Activated CD8-positive, alpha-beta T cell treated with anti-CD3 and anti-CD28 coated beads, Interleukin-2, amount 10 ng/mL, durations not matched to agents 7 days and 5 days (primary cell): ENCODE measurements around the gene PDE4D. TPM values are rescaled to one million over a fixed set of nuclear protein-coding genes. Genes with fewer than 3 reads are reported as not detected.

Experiments used
- ATAC-seq: fragments of 150-1000 bp; cut with Tn5 transposase; one replicate; pipeline ENCODE4 v1.10.0; 2021; ENCODE audit warnings: moderate library complexity
- CTCF ChIA-PET: fragments of 350-600 bp; sonication (Branson Sonifier 250); formaldehyde crosslinking; loops from one replicate; lab custom pipeline; 2021; ENCODE audit warnings: antibody characterized with exemption; lab: Charles Lee
- POLR2A ChIA-PET: fragments of 350-600 bp; sonication (Branson Sonifier 250); formaldehyde crosslinking; loops from one replicate; lab custom pipeline; 2021; ENCODE audit warnings: antibody characterized with exemption; lab: Charles Lee
- DNase-seq: peaks from one replicate; pipeline ENCODE4 v3.0.0-alpha.2; 2020
- H3K27ac Mint-ChIP-seq: one replicate; pipeline ENCODE4 v1.8.0; 2021; ENCODE audit warnings: mild to moderate bottlenecking, mixed read lengths
- H3K27me3 Mint-ChIP-seq: one replicate; pipeline ENCODE4 v1.8.0; 2021; ENCODE audit warnings: low read depth, mixed read lengths
- H3K36me3 Mint-ChIP-seq: one replicate; pipeline ENCODE4 v1.8.0; 2021; ENCODE audit warnings: low read depth, mixed read lengths
- H3K4me1 Mint-ChIP-seq: one replicate; pipeline ENCODE4 v1.8.0; 2021; ENCODE audit warnings: low read depth, mixed read lengths
- H3K4me3 Mint-ChIP-seq: one replicate; pipeline ENCODE4 v1.8.0; 2021; ENCODE audit warnings: mild to moderate bottlenecking, mixed read lengths
- H3K9me3 Mint-ChIP-seq: one replicate; pipeline ENCODE4 v1.8.0; 2022; ENCODE audit warnings: mixed read lengths; ENCODE audit not compliant: insufficient read depth
- total RNA-seq, 2 experiments: library from RNA; stranded (reverse); gene quantifications; one replicate each; pipeline ENCODE4 v1.2.3, GENCODE V29; 2021

PDE4D gene
- total RNA-seq, 2 experiments from 2014 or later, result 65.4 to 70.7 TPM

DNA sequence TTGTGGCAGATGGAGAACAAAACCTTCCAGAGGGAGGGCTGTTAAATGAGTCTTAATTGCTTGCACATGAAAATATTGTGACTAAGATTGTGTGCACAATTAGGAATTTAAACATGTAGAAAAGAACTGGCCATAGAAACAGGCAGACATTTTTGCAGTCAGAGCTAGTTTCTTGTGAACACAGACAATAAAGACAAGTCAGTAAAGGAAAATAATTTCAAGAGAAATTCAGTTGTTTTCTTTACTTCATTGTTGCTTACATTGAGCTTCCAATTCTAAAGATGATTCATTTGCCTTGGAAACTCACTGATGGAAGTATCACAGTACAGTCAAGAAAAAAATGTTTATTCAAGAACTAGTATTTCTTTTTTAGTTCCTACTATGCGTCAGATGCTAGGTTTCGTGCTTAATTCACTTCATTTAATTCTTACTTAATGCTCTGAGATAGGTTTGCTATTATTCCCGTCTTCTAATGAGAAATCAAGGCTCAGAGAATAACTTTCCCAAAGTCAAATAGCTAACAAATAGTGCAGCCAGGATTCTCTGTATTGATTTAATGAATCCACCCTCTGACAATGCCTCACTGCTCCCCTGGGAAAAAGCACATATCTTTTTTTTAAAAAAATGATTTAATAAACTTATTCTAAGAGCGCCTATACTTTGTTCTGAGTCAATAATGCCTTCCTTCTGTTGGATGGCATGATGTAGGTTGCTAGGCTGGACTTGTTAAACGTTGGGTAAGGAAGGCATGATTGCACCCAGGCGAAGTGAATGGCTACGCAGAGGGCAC is 729.3 kb downstream of the PDE4D start:
- no peak for ATAC-seq
- ChIA-PET CTCF (interaction anchor here (0.9 to 1.8 kb wide), 8 partner anchors 8 to 278 kb away, joined by 3 to 14 read pairs (median 4); no protein-coding TSS in a partner anchor), POLR2A (interaction anchor here (1.3 kb wide), 1 partner anchor 40 kb away, joined by 3 read pairs; no protein-coding TSS in a partner anchor)
- peaks cover 27% of the 10 kb centered on the region for H3K4me1 Mint-ChIP-seq
- peaks cover 3% of the 10 kb centered on the region for H3K27me3 Mint-ChIP-seq
- no peak overlapping the region for H3K4me3 Mint-ChIP-seq
- no peaks in the 10 kb centered on the region for H3K9me3 Mint-ChIP-seq
- DNase-seq, result no peak
- no peaks in the 10 kb centered on the region for H3K36me3 Mint-ChIP-seq
- H3K27ac Mint-ChIP-seq, result no peak overlapping the region

DNA sequence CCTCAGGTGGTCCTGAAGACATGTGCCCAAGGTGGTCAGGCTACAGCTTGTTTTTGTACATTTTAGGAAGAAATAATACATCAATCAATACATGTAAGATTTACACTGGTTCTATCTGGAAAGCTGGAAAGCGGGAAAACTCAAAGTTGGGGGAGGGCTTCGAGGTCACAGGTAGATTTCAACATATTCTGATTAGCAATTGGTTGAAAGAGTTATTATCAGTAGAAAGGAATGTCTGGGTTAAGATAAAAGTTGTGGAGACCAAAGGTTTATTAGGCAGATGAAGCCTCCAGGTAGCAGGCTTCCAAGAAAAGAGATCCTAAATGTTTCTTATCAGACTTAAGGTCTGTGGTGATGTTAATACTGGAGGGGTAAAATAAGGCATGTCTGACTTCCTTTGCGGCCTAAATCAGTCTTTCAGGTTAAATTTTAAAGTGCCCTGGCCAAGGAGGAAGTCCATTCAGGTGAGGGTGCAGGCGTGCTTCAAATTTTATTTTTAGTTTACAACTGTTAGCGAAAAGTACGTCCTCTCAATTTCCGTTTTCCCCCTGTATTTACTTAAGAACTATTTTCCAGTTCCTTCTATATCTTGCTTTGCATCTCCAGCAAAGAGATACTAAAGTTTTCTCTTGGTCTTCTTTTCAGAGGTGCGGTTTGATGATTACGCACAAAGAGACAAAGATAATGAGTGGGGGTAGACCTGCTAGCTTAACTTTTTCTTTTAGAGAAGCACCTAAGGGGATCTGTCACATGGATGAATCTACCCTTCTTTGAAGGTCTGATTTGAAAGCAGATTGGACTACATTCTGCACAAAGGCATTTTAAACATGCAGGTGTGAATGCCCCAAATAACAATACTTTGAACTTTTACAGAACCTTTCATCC is 732.1 kb downstream of the PDE4D start:
- ATAC-seq (peak; percentile 74), DNase-seq (no peak)
- Mint-ChIP-seq H3K4me1 (peaks cover 24% of the 10 kb centered on the region), H3K36me3 (no peaks in the 10 kb centered on the region), H3K27me3 (peaks cover 3% of the 10 kb centered on the region), H3K9me3 (no peaks in the 10 kb centered on the region), H3K4me3 (no peak overlapping the region), H3K27ac (peak overlapping the region; percentile 66)
- ChIA-PET CTCF (interaction anchor here (1.2 to 5.1 kb wide), 3 partner anchors 12 to 126 kb away, joined by 3 to 29 read pairs (median 6); no protein-coding TSS in a partner anchor), POLR2A (no interaction called here)

DNA sequence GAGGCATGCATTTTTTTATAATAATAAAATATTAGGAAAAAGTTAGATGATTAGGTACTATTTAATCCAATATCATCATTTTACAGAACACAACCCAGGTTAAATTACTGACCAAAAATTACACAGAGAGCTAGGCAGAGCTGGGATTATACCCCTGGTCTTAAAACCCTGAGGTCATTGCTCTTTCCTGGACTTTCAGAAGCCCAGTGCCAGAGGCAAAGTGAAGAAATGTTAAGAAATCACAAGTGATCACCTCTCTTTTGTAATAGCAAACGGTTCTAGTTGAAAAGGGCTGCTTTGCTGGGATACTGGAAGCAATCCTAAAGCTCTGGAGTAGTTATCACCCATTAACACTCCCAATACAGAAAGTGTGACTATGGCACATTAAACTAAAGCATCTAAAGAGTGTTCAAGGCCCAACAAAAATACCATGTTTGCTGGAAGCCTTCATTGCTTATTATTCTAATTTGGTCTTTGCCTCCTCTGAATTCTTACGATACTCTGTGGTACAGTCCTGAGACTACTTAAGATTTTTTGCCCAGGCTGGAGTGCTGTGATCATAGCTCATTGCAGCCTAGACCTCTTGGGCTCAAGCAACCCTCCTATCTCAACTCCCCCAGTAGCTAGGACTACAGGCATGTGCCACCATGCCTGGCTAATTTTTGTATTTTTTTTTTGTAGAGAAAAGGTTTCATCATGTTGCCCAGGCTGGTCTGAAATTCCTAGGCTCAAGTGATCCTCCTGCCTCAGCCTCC is 734.7 kb downstream of the PDE4D start:
- Mint-ChIP-seq H3K27ac (no peak overlapping the region), H3K4me1 (peaks cover 23% of the 10 kb centered on the region), H3K27me3 (no peaks in the 10 kb centered on the region), H3K9me3 (no peaks in the 10 kb centered on the region), H3K4me3 (no peak overlapping the region), H3K36me3 (no peaks in the 10 kb centered on the region)
- ChIA-PET CTCF (interaction anchor here (1.0 to 5.1 kb wide), 4 partner anchors 9 to 124 kb away, joined by 3 to 29 read pairs (median 6); no protein-coding TSS in a partner anchor), POLR2A (interaction anchor here (1.2 kb wide), 1 partner anchor 31 kb away, joined by 3 read pairs; no protein-coding TSS in a partner anchor)
- no peak for DNase-seq
- ATAC-seq, result no peak

DNA sequence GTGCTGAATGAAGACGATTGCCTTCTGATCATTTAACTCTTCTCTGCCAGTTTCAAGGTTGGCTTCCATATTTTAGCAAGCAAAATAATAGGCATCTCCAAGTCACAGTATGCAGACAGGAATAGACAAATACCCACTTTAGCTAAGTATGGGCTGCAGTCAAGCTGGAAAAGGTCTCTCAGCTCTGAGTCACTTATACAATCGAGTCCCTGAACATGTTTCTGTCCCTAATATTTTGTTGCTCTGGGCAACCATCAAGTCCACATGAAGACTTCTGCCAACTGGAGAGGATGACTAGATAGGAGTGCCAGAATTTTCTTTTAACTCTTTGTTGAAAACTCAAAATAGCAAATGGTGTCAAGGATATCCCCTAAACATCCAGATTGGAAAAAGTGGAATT is 735.4 kb downstream of the PDE4D start:
- DNase-seq, result no peak
- ChIA-PET POLR2A (no interaction called here), CTCF (interaction anchor here (2.0 to 5.1 kb wide), 2 partner anchors 16 to 123 kb away, joined by 7 to 29 read pairs; no protein-coding TSS in a partner anchor)

DNA sequence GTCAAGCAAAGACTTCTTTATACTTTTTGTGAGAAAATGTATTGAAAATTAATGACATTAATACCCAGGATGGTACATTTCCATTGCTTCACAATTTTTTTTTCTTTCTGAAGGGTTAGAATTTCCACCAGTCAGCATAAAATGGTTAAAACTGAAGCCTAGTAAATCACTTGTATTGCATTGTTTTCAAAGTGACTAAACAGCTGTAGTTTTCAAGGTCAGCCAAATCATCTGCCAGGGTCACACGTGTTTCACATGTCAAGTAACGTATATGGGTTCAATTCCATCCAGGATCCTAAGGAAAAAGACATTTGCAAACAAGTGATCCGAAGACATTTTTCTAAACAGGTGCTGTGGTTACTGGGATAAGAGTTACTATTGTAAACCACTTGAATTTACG is 736.5 kb downstream of the PDE4D start:
- DNase-seq, result no peak
- no peak overlapping the region for H3K27ac Mint-ChIP-seq
- no peak for ATAC-seq
- CTCF ChIA-PET, result interaction anchor here (1.0 to 2.6 kb wide), 4 partner anchors 17 to 122 kb away, joined by 3 to 16 read pairs (median 6); no protein-coding TSS in a partner anchor
- no peaks in the 10 kb centered on the region for H3K36me3 Mint-ChIP-seq
- POLR2A ChIA-PET, result no interaction called here
- no peaks in the 10 kb centered on the region for H3K27me3 Mint-ChIP-seq
- no peaks in the 10 kb centered on the region for H3K9me3 Mint-ChIP-seq
- no peak overlapping the region for H3K4me3 Mint-ChIP-seq
- H3K4me1 Mint-ChIP-seq, result peaks cover 21% of the 10 kb centered on the region

More for the DNA sequence above, 735.4 kb downstream of the PDE4D start:
- Mint-ChIP-seq H3K27ac (no peak overlapping the region), H3K9me3 (no peaks in the 10 kb centered on the region), H3K4me3 (no peak overlapping the region), H3K36me3 (no peaks in the 10 kb centered on the region), H3K27me3 (no peaks in the 10 kb centered on the region), H3K4me1 (peaks cover 23% of the 10 kb centered on the region)
- no peak for ATAC-seq

DNA sequence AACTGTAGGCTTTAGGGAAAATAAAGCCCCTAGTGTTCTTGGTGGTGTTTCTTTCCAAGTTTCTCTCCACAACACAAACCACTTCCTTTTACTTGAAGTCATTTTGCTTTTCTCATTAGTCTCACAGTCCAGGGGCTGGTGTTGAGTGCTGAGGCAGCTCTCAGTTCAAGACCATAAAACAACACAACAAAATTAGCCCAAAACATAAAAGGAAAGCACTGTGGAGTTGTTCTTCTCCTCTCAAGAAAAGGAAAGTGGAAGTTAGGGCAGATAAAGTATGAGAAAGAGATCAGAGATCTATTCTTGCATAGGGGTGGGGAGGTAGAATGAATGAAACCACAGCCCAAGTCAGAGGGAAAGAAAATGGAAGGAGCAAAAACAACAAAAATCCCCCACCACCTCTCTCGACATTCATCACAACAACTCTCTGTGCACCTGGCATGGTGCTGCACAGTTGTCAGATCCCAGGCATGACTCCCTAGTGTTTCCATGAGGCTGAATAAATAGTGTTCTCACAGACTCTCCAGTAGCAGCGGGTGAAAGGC is 740.8 kb downstream of the PDE4D start:
- POLR2A ChIA-PET, result interaction anchor here (0.7 kb wide), 1 partner anchor 125 kb away, joined by 3 read pairs; no protein-coding TSS in a partner anchor
- Mint-ChIP-seq H3K27ac (no peak overlapping the region), H3K27me3 (no peaks in the 10 kb centered on the region), H3K4me1 (peaks cover 9% of the 10 kb centered on the region), H3K36me3 (peaks cover 3% of the 10 kb centered on the region), H3K9me3 (no peaks in the 10 kb centered on the region), H3K4me3 (peak overlapping the region; percentile 44)
- ATAC-seq (peak; percentile 66), DNase-seq (no peak)
- CTCF ChIA-PET, result interaction anchor here (1.9 to 3.3 kb wide), 4 partner anchors 9 to 111 kb away, joined by 4 to 25 read pairs (median 14); no protein-coding TSS in a partner anchor

DNA sequence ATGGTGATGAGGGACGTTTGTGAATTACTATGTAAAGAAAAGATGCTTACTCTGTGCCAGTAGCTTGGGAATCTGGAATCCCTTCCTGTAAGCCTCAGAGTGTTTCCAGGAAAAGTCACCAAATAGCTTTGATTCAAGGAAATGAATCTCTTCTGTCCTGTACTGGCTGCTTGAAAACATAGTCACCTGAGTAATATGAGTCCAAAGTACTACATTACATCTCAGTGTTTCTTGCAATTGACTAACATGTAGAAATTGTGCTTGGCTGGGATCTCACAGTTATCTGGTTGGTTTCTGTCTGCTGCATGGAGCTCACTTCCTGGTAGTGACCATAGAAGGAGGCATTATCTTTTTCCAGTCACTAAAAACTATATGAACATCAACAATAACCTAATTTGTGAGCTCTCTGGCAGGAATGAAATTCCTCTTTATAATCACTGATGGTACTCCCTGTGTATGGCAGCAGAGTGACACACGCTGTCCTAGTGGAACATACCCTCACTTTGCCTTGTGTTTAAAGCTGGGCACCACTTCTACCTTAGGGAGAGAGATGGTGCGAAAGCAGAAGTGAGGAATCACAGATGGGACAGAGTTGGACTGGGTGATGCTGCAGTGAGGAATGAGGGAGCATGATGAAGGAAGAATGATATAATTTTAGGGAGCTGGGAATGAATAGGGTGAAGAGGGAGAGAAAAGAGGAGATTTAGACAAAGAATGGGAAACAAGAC is 742.2 kb downstream of the PDE4D start:
- Mint-ChIP-seq H3K4me3 (no peak overlapping the region), H3K27me3 (no peaks in the 10 kb centered on the region), H3K4me1 (peaks cover 15% of the 10 kb centered on the region), H3K9me3 (no peaks in the 10 kb centered on the region), H3K36me3 (peaks cover 3% of the 10 kb centered on the region), H3K27ac (peak overlapping the region; percentile 4)
- ATAC-seq (no peak), DNase-seq (no peak)
- ChIA-PET POLR2A (interaction anchor here (0.6 to 1.6 kb wide), 4 partner anchors 23 to 634 kb away, joined by 3 to 5 read pairs (median 4); no protein-coding TSS in a partner anchor), CTCF (interaction anchor here (0.7 to 3.3 kb wide), 12 partner anchors 8 to 117 kb away, joined by 3 to 25 read pairs (median 6); no protein-coding TSS in a partner anchor)

DNA sequence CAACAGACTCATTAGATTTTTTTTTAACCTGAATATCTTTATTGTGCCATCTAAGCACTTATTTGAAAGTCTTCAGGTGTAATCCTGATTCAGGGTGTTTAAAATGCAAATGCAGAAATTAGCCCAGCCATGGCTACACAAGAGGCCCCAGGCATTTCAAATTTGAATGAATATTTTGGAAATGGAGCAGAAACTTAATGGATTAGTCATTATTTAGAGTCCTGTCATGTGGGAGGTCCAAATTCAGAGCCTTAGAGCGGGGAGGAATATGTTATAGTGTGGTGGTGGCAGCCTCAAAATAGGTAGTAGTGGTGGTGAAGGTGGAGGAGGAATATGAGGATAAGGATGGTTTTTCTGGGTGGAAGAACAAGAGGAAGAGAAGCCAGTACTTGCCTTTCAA is 743.7 kb downstream of the PDE4D start:
- no peak for DNase-seq
- Mint-ChIP-seq H3K4me3 (no peak overlapping the region), H3K27ac (no peak overlapping the region), H3K4me1 (peaks cover 15% of the 10 kb centered on the region), H3K9me3 (no peaks in the 10 kb centered on the region), H3K27me3 (no peaks in the 10 kb centered on the region), H3K36me3 (peaks cover 3% of the 10 kb centered on the region)
- no peak for ATAC-seq
- ChIA-PET POLR2A (no interaction called here), CTCF (interaction anchor here (3.3 kb wide), 1 partner anchor 24 kb away, joined by 25 read pairs; no protein-coding TSS in a partner anchor)

DNA sequence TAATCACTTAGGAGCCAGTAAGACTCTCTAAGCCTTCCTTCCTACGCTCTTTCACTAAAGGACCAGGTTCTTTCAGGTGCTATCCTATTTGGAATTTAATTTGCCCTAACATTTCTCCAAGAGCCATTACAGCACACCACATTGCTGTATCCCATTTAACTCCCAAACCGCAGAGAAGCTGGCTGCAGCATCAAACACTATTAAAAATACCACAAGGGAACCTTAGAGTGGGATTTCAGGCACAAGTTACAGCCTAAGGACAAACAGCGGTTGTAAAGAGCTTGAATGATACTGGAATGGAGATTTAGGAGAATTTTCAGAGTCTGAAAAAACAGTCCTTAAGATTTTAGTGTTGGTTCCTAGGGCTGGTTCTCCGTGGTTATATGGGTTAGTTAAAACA is 744.3 kb downstream of the PDE4D start:
- ChIA-PET CTCF (no interaction called here), POLR2A (no interaction called here)
- no peaks in the 10 kb centered on the region for H3K9me3 Mint-ChIP-seq
- H3K27ac Mint-ChIP-seq, result no peak overlapping the region
- ATAC-seq (no peak), DNase-seq (no peak)
- no peak overlapping the region for H3K4me3 Mint-ChIP-seq
- peaks cover 3% of the 10 kb centered on the region for H3K36me3 Mint-ChIP-seq
- H3K4me1 Mint-ChIP-seq, result peaks cover 15% of the 10 kb centered on the region
- H3K27me3 Mint-ChIP-seq, result no peaks in the 10 kb centered on the region

DNA sequence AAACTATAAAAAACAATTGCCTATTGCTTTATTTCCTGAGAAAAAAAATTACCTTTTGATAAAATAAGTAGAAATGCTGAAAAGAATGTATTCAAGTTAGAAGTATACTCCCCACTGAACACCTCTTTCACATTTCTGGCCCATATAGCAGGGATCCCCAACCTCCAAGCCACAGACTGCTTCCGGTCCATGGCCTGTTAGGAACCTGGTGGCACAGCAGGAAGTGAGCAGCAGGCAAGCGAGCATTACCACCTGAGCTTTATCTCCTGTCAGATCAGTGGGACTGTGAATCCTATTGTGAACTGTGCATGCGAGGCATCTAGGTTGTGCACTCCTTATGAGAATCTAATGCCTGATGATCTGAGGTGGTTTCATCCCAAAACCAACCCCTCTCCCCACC is 746.8 kb downstream of the PDE4D start:
- no peak for DNase-seq
- CTCF ChIA-PET, result interaction anchor here (1.5 to 2.5 kb wide), 3 partner anchors 9 to 28 kb away, joined by 6 to 8 read pairs (median 6); no protein-coding TSS in a partner anchor
- peak; percentile 33 for ATAC-seq
- Mint-ChIP-seq H3K9me3 (no peaks in the 10 kb centered on the region), H3K36me3 (peaks cover 3% of the 10 kb centered on the region), H3K27me3 (no peaks in the 10 kb centered on the region), H3K4me3 (no peak overlapping the region), H3K4me1 (peaks cover 28% of the 10 kb centered on the region), H3K27ac (no peak overlapping the region)
- POLR2A ChIA-PET, result interaction anchor here (1.2 kb wide), 1 partner anchor 106 kb away, joined by 3 read pairs; no protein-coding TSS in a partner anchor
